ENCODE measurements around the gene CACNB4.

Gene CACNB4

DNA sequence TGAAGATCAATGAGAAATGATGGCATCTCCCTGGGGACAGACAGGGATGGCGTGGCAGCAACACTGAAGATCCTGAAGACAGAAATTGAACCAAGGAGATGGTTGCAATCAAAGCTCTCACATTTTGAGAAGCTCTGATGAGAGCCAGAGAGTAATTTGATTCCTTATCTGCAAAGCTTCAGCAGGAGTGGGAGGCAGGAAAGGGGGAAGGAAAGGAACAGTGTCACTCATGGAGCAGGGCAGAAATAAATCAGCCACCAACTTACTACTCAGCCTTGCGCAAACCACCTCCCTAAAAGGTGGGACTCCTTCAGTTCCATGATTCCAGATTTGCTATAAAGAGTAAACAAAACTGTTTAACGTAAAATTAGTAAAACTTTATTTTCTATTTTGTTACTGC is 119.2 kb downstream of the CACNB4 start:
- H3K4me3 Mint-ChIP-seq = no peak overlapping the region
- no peak overlapping the region for H3K27ac Mint-ChIP-seq
- peaks cover 8% of the 10 kb centered on the region for H3K36me3 Mint-ChIP-seq (ENCODE audit: low read depth)
- H3K4me1 Mint-ChIP-seq = peaks cover 22% of the 10 kb centered on the region
- TF ChIP-seq CTCF (IDR thresholded peaks at IDR 0.05; ENCODE audit: unreplicated experiment in 3 of 3) = no peak
- H3K27me3 Mint-ChIP-seq (ENCODE audit: low read depth) = no peaks in the 10 kb centered on the region
- no peaks in the 10 kb centered on the region for H3K9me3 Mint-ChIP-seq

GRCh38 chr2:151978709-151979108 is 120.1 kb downstream of the CACNB4 start:
- peaks cover 29% of the 10 kb centered on the region for H3K4me1 Mint-ChIP-seq
- TF ChIP-seq CTCF (IDR thresholded peaks at IDR 0.05; ENCODE audit: unreplicated experiment in 3 of 3) = no peak
- no peak overlapping the region for H3K4me3 Mint-ChIP-seq
- no peaks in the 10 kb centered on the region for H3K9me3 Mint-ChIP-seq
- no peaks in the 10 kb centered on the region for H3K27me3 Mint-ChIP-seq (ENCODE audit: low read depth)
- peaks cover 8% of the 10 kb centered on the region for H3K36me3 Mint-ChIP-seq (ENCODE audit: low read depth)
- H3K27ac Mint-ChIP-seq = peak overlapping the region in 2 of 3 experiments; percentile 10 to 15

DNA sequence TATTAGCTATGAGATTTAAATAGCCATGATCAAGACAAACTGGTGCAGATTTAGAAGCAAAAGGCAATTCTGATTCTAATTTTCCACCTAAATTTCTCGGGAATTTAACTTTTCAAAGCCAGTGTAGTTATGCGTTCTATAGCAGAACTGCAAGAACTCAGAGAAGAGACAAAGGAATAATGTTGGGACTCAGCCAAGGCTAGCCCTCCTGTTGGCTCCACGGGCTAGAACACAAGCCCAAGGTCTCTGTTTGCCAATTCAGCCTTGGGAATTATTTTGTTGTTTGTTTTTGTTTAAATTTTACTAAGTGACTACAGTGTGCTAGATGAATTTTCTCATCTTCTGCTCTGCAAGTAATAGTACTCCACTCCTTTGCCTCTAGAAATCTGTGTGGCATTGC is 121.2 kb downstream of the CACNB4 start:
- no peak for TF ChIP-seq CTCF (IDR thresholded peaks at IDR 0.05; ENCODE audit: unreplicated experiment in 3 of 3)
- H3K36me3 Mint-ChIP-seq (ENCODE audit: low read depth) = peaks cover 8% of the 10 kb centered on the region
- no peaks in the 10 kb centered on the region for H3K27me3 Mint-ChIP-seq (ENCODE audit: low read depth)
- no peaks in the 10 kb centered on the region for H3K9me3 Mint-ChIP-seq
- H3K27ac Mint-ChIP-seq = no peak overlapping the region
- H3K4me3 Mint-ChIP-seq = no peak overlapping the region
- peaks cover 40% of the 10 kb centered on the region for H3K4me1 Mint-ChIP-seq

- Mint-ChIP-seq H3K4me1 (peaks cover 46% of the 10 kb centered on the region), H3K27me3 (ENCODE audit: low read depth) (no peaks in the 10 kb centered on the region)
- TF ChIP-seq CTCF (IDR thresholded peaks at IDR 0.05; ENCODE audit: unreplicated experiment in 3 of 3) = no peak
Measured at GRCh38 chr2:151976945-151977353, 121.9 kb downstream of the CACNB4 start.

GRCh38 chr2:151975460-151976414 is 123.1 kb downstream of the CACNB4 start:
- Mint-ChIP-seq H3K4me3 (no peak overlapping the region), H3K27ac (peak overlapping the region in 2 of 3 experiments; percentile 9 to 22)

More at GRCh38 chr2:151976945-151977353, 121.9 kb downstream of the CACNB4 start:
- peaks cover 8% of the 10 kb centered on the region for H3K36me3 Mint-ChIP-seq (ENCODE audit: low read depth)
- no peaks in the 10 kb centered on the region for H3K9me3 Mint-ChIP-seq
- no peak overlapping the region for H3K27ac Mint-ChIP-seq
- no peak overlapping the region for H3K4me3 Mint-ChIP-seq

More at GRCh38 chr2:151975460-151976414, 123.1 kb downstream of the CACNB4 start:
- peaks cover 49% of the 10 kb centered on the region for H3K4me1 Mint-ChIP-seq
- peaks cover 4% of the 10 kb centered on the region for H3K36me3 Mint-ChIP-seq (ENCODE audit: low read depth)
- TF ChIP-seq CTCF (IDR thresholded peaks at IDR 0.05; ENCODE audit: unreplicated experiment in 3 of 3) = no peak
- H3K9me3 Mint-ChIP-seq = no peaks in the 10 kb centered on the region
- no peaks in the 10 kb centered on the region for H3K27me3 Mint-ChIP-seq (ENCODE audit: low read depth)
